Measurements from ENCODE around the gene KDF1. TPM values are rescaled to one million over a fixed set of nuclear protein-coding genes. Genes with fewer than 3 reads are reported as not detected.

KDF1 gene
- total and polyA plus RNA-seq, 2 donors (not counting 3 experiments of a cell fraction or from before 2014, with no cell fraction given) = not detected

GRCh38 chr1:26907071-26907917 is 53.0 kb downstream of the KDF1 start:
- Histone ChIP-seq H3K27ac (ENCODE audit: insufficient read depth, low read depth, low read length) (no peak overlapping the region), H3K9ac (replicated peaks; ENCODE audit: extremely low read depth, insufficient read depth, low read length) (no peak overlapping the region), H3K27me3 (ENCODE audit: control insufficient read depth in 2 of 2, insufficient read depth in 2 of 2, low read length in 2 of 2) (peaks cover 0 to 1% of the 10 kb centered on the region in 2 experiments), H3K4me2 (ENCODE audit: insufficient read depth, low read length) (no peak overlapping the region), H3K36me3 (ENCODE audit: control insufficient read depth in 2 of 2, extremely low read depth in 1 of 2, insufficient read depth in 2 of 2, low read length in 2 of 2) (no peaks in the 10 kb centered on the region), H3K4me3 (replicated peaks in 1 of 3; ENCODE audit: insufficient read depth in 1 of 3, low read depth in 1 of 3, low read length in 3 of 3) (no peak overlapping the region), H3K9me3 (replicated peaks; ENCODE audit: control insufficient read depth, insufficient read depth, low read length) (no peaks in the 10 kb centered on the region), H4K20me1 (replicated peaks; ENCODE audit: control insufficient read depth, extremely low read depth, insufficient read depth, low read length) (no peaks in the 10 kb centered on the region), H2AFZ (ENCODE audit: low read depth, low read length) (no peak overlapping the region), H3K9me1 (replicated peaks; ENCODE audit: control insufficient read depth, extremely low read depth, insufficient read depth, low read length) (no peaks in the 10 kb centered on the region), H3K79me2 (ENCODE audit: control insufficient read depth, insufficient read depth, low read length) (no peaks in the 10 kb centered on the region), H3K4me1 (ENCODE audit: control insufficient read depth, extremely low read depth, insufficient read depth, low read length) (no peaks in the 10 kb centered on the region)
- peak; percentile 53 for DNase-seq (ENCODE audit: low read depth, low spot score)
- dilution Hi-C loops (cut with MboI; ENCODE audit: extremely low pct_ligation_motif_present, low sequenced_read_pairs) = no loop called here
- intact Hi-C loops (cut with micrococcal nuclease) = no loop called here
- POLR2A ChIA-PET = no interaction called here
- CTCF ChIA-PET = interaction anchor here (1.7 kb wide), 1 partner anchor 20 kb away, joined by 4 read pairs; no protein-coding TSS in a partner anchor
- FAIRE-seq = peak; percentile 91
- no TSS peak for BruUV-seq (replicated peaks)
- TF ChIP-seq POLR2AphosphoS5 (IDR thresholded peaks at IDR 0.05; ENCODE audit: insufficient read depth, low read depth, low read length) (no peak), FOS (IDR thresholded peaks at IDR 0.05; ENCODE audit: borderline replicate concordance, insufficient read depth, low read length) (peak; percentile 83), POLR2A (IDR thresholded peaks at IDR 0.05; ENCODE audit: low read depth, low read length) (no peak), MYC (IDR thresholded peaks at IDR 0.05; ENCODE audit: low read depth, low read length) (no peak), JUN (IDR thresholded peaks at IDR 0.05; ENCODE audit: borderline replicate concordance, insufficient read depth, insufficient read length, low read depth) (peak; percentile 20), EZH2 (IDR thresholded peaks at IDR 0.05; ENCODE audit: borderline replicate concordance, low read depth, low read length, severe bottlenecking) (no peak)

Data from endothelial cell of umbilical vein (primary cell).